Esophagus squamous epithelium (tissue), 5 donors: ENCODE measurements around the gene SULT2B1. TPM values are rescaled to one million over a fixed set of nuclear protein-coding genes. Genes with fewer than 3 reads are reported as not detected.
"Not testable (repeated sequence)": the region's sequence is repeated elsewhere in the genome, so short reads cannot be mapped to it uniquely, and the experiment has no call there.

Experiments used
- DNase-seq: peaks from one replicate; lab custom pipeline; 2025; lab: John Stamatoyannopoulos, UW
- H3K27ac ChIP-seq, 4 donors: fragments of 200-600 bp; sonication (generic); one replicate each; pipeline ENCODE4 v1.5.1; 2016 to 2019; ENCODE audit warnings: mild to moderate bottlenecking in 1 of 4
- H3K27me3 ChIP-seq, 4 donors: fragments of 200-600 bp; sonication (generic); 1 replicate in 3 of 4; 2 replicates in 1 of 4; pipeline versions ENCODE4 v1.5.1 to v1.6.0; 2017 to 2021; ENCODE audit warnings: antibody characterized with exemption in 1 of 4
- H3K36me3 ChIP-seq, 3 donors: fragments of 200-600 bp; sonication (generic); one replicate each; pipeline ENCODE4 v1.5.1; 2016 to 2019
- H3K4me1 ChIP-seq, 3 donors: fragments of 200-600 bp; sonication (generic); one replicate each; pipeline ENCODE4 v1.5.1; 2017 to 2019
- H3K4me3 ChIP-seq, 4 donors: fragments of 200-600 bp; sonication (generic); 1 replicate in 3 of 4; 2 replicates in 1 of 4; pipeline ENCODE4 v1.5.1; 2016 to 2019; ENCODE audit warnings: mild to moderate bottlenecking in 2 of 4, moderate library complexity in 1 of 4
- H3K9me3 ChIP-seq, 3 donors: fragments of 200-600 bp; sonication (generic); one replicate each; pipeline ENCODE4 v1.5.1; 2016 to 2019
- CTCF ChIP-seq, 6 experiments: fragments of 450-650 bp in 4 of 6; fragments of 200-600 bp in 2 of 6; sonication (generic) in 2 of 6; IDR thresholded peaks; one replicate each; pipeline ENCODE4 v1.5.1; 2016 to 2019; ENCODE audit warnings: antibody characterized with exemption in 6 of 6, mild to moderate bottlenecking in 4 of 6, moderate library complexity in 4 of 6
- POLR2A ChIP-seq, 4 donors: fragments of 450-650 bp; IDR thresholded peaks; one replicate each; pipeline ENCODE4 v1.6.1; 2017; ENCODE audit warnings: antibody characterized with exemption in 4 of 4, mild to moderate bottlenecking in 4 of 4, moderate library complexity in 3 of 4
- WGBS, 2 donors: methylation state at CpG; one replicate each; pipeline ENCODE4 v1.1.5; 2018; 5-methylcytosine and 5-hydroxymethylcytosine counted together
- intact Hi-C: fragments of 100-400 bp; cut with DNase I; formaldehyde crosslinking; loops from one replicate; pipeline ENCODE4 v1.15.0; 2022
- total RNA-seq, 4 donors: library from RNA; depleted of rRNA; stranded (reverse); fragments of >200 nt; gene quantifications; one replicate each; pipeline ENCODE4 v1.1.0, GENCODE V29; 2016
- donor health status: DM: yes; HTN: yes; CAD: no.

Gene SULT2B1
- total RNA-seq, 4 donors from 2014 or later, result 84.8 to 253 (median 150) TPM

DNA sequence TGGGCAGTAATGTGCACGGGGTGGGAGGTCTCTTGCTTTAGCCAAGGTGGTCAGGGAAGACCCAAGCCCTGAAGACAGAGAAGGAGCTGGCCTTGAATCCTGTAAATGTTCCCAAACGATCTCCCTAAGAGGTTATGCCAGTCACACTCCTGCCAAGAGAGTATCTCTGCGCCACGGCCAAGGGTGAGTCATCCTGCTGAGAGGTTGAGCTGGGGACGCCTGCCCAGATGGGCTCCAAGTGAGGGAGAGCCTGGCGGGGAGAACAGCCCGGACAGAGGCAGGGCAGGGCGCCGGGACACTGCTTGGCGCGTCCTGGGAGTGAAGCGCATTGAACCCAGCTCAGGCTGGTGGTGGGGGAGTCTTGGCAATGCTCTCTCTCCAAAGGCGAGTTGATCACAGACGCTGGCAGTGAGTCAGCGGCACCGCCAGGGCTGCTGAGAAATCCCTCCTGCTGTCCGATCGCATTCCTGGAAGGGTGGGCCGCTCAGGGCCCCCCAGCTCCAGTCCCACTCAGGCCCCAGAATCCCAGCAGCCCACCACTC lies 16.4 kb downstream of the SULT2B1 start:
- Histone ChIP-seq H3K27me3 (no peaks in the 10 kb centered on the region), H3K27ac (peak overlapping the region; percentile 56 to 86 (median 82)), H3K4me1 (peaks cover 10 to 91% (median 17%) of the 10 kb centered on the region in 3 donors), H3K36me3 (no peaks in the 10 kb centered on the region), H3K4me3 (peak overlapping the region in 1 of 4 donors; percentile 44), H3K9me3 (no peaks in the 10 kb centered on the region)
- DNase-seq, result no peak
- 2% methylated on average over 4 to 13 of the region's 19 CpGs for WGBS, 2 donors
- peak in 1 of 6 experiments; percentile 13 for TF ChIP-seq CTCF (IDR thresholded peaks at IDR 0.05)
- no peak for TF ChIP-seq POLR2A (IDR thresholded peaks at IDR 0.05)
- intact Hi-C loops, result no loop called here

GRCh38 chr19:48569814-48570213 lies 17.8 kb downstream of the SULT2B1 start:
- Histone ChIP-seq H3K4me1 (peaks cover 10 to 94% (median 23%) of the 10 kb centered on the region in 3 donors), H3K27ac (peak overlapping the region in 3 of 4 donors; percentile 37 to 55 (median 52)), H3K36me3 (no peaks in the 10 kb centered on the region), H3K9me3 (no peaks in the 10 kb centered on the region), H3K4me3 (no peak overlapping the region), H3K27me3 (no peaks in the 10 kb centered on the region)
- no peak for DNase-seq
- intact Hi-C loops, result no loop called here
- TF ChIP-seq POLR2A (IDR thresholded peaks at IDR 0.05) (no peak), CTCF (IDR thresholded peaks at IDR 0.05) (no peak)
- 42 to 52% methylated on average over 10 to 11 of the region's 11 CpGs for WGBS, 2 donors

GRCh38 chr19:48571378-48572162 lies 19.6 kb downstream of the SULT2B1 start:
- Histone ChIP-seq H3K9me3 (no peaks in the 10 kb centered on the region), H3K27me3 (no peaks in the 10 kb centered on the region), H3K4me1 (peaks cover 10 to 76% (median 20%) of the 10 kb centered on the region in 3 donors), H3K4me3 (no peak overlapping the region), H3K36me3 (peaks cover 0 to 10% (median 0%) of the 10 kb centered on the region in 3 donors), H3K27ac (no peak overlapping the region)
- TF ChIP-seq POLR2A (IDR thresholded peaks at IDR 0.05) (no peak), CTCF (IDR thresholded peaks at IDR 0.05) (no peak)
- DNase-seq, result no peak
- intact Hi-C loops, result no loop called here
- WGBS, 2 donors, result 46 to 47% methylated on average over 3 to 5 of the region's 5 CpGs

DNA sequence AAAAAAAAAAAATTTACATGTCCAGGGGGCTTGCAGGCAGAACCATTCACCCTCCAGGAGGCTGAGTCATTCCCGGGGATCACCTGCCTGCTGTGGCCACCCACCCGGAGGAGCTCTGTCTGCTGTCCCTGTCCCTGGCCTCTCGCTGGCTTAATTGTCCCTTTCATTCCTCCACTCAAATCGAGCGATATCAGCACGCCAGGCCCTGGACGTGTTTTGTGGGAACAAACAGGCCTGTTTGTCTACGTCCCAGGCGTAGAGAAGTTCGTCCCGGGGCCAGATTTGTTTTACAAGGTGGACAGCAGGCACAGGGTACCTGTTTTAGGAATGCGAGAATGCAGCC lies 21.2 kb downstream of the SULT2B1 start:
- Histone ChIP-seq H3K9me3 (no peaks in the 10 kb centered on the region), H3K36me3 (peaks cover 0 to 21% (median 0%) of the 10 kb centered on the region in 3 donors), H3K4me1 (peaks cover 5 to 61% (median 13%) of the 10 kb centered on the region in 3 donors), H3K27me3 (no peaks in the 10 kb centered on the region), H3K27ac (no peak overlapping the region), H3K4me3 (no peak overlapping the region)
- TF ChIP-seq POLR2A (IDR thresholded peaks at IDR 0.05) (no peak), CTCF (IDR thresholded peaks at IDR 0.05) (no peak)
- intact Hi-C loops, result no loop called here
- no peak for DNase-seq
- WGBS, 2 donors, result 65 to 68% methylated on average over 11 to 12 of the region's 12 CpGs

DNA sequence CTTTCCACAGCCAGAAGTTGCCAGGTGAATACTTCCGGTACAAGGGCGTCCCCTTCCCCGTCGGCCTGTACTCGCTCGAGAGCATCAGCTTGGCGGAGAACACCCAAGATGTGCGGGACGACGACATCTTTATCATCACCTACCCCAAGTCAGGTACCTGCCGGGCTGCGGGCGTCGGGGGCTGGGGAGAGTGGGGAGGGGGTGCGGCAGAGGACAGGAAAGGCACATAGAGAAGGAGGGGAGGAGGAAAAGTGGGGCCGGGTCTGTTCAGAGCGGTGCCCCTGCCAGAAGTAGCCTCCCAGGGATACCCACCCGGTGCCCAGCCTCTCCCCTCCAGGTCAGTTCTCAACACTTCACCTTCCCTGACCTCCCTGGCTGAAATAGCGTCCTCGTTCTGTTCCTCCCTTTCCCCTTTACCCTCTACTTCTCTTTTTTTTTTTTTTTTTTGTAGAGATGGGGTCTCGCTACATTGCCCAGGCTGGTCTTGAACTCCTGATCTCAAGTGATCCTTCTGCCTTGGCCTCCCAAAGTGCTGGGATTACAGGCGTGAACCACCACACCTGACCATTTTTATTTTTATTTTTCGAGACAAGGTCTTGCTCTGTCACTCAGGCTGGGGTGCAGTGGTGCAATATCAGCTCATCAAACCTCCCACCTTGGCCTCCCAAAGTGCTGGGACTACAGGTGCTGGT lies 24.1 kb downstream of the SULT2B1 start:
- intact Hi-C loops, result no loop called here
- no peaks in the 10 kb centered on the region for H3K9me3 ChIP-seq
- peaks cover 0 to 49% (median 0%) of the 10 kb centered on the region in 3 donors for H3K36me3 ChIP-seq
- H3K27me3 ChIP-seq, result no peaks in the 10 kb centered on the region
- peaks cover 0 to 34% (median 6%) of the 10 kb centered on the region in 3 donors for H3K4me1 ChIP-seq
- no peak overlapping the region for H3K4me3 ChIP-seq
- no peak for TF ChIP-seq POLR2A (IDR thresholded peaks at IDR 0.05)
- TF ChIP-seq CTCF (IDR thresholded peaks at IDR 0.05), result no peak
- 80 to 84% methylated on average over 20 of the region's 23 CpGs for WGBS, 2 donors
- no peak for DNase-seq
- no peak overlapping the region for H3K27ac ChIP-seq

DNA sequence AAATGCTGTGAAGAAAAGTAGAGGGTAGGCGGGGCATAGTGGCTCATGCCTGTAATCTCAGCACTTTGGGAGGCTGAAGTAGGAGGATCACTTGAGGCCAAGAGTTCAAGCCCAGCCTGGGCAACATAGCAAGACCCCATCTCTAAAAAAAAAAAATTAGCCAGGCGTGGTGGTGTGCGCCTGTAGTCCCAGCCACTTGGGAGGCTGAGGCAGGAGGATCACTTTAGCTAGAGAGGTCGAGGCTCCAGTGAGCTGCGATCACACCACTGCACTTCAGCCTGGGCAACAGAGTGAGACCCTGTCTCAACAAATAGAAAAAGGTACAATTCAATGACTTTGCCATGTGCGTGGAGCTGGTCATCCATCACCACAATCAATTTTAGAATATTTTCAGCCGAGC lies 25.9 kb downstream of the SULT2B1 start:
- 86 to 97% methylated on average over 7 of the region's 7 CpGs for WGBS, 2 donors
- H3K36me3 ChIP-seq, result peaks cover 0 to 49% (median 0%) of the 10 kb centered on the region in 3 donors
- H3K4me3 ChIP-seq, H3K9me3 ChIP-seq, intact Hi-C loops, H3K27ac ChIP-seq, DNase-seq, H3K27me3 ChIP-seq: not testable (repeated sequence)
- H3K4me1 ChIP-seq, result peaks cover 0 to 33% (median 9%) of the 10 kb centered on the region in 3 donors
